ENCODE data around the gene MXD1.
A peak's percentile ranks its signal among the peaks of the same experiment; 100 is the strongest.

MXD1 gene

GRCh38 chr2:69902213-69902922, 12.5 kb upstream of the MXD1 start:
- H3K9me2 ChIP-seq (replicated peaks; ENCODE audit: insufficient read depth, low read length): no peaks in the 10 kb centered on the region
- no peaks in the 10 kb centered on the region for H3K27me3 ChIP-seq (replicated peaks; ENCODE audit: insufficient read depth, low read length)
- H3K79me2 ChIP-seq (ENCODE audit: low read length): peaks cover 11% of the 10 kb centered on the region; the same call in 1 of the 2 replicates
- no peak overlapping the region for H2AFZ ChIP-seq (ENCODE audit: low read length)
- no peak overlapping the region for H3K4me2 ChIP-seq (ENCODE audit: low read depth, low read length)
- H3F3A ChIP-seq (ENCODE audit: insufficient read depth, low read length): no peaks in the 10 kb centered on the region
- H3K36me3 ChIP-seq (replicated peaks; ENCODE audit: insufficient read depth, low read length): peaks cover 14% of the 10 kb centered on the region; the same call in 1 of the 2 replicates
- H3K4me1 ChIP-seq (ENCODE audit: low read length): no peaks in the 10 kb centered on the region
- H3K9me3 ChIP-seq (replicated peaks; ENCODE audit: insufficient read depth, low read length): no peaks in the 10 kb centered on the region
- no peak overlapping the region for H3K9ac ChIP-seq (ENCODE audit: low read length)
- H3K27ac ChIP-seq (ENCODE audit: low read length): no peak overlapping the region
- DNase-seq: no peak
- no peaks in the 10 kb centered on the region for H4K20me1 ChIP-seq (ENCODE audit: insufficient read depth, low read length)
- H3K4me3 ChIP-seq (ENCODE audit: low read length): no peak overlapping the region
- TF ChIP-seq EZH2 (optimal IDR thresholded peaks at IDR 0.05; ENCODE audit: low read depth, low read length) (no peak), EZH2phosphoT487 (IDR thresholded peaks at IDR 0.05; ENCODE audit: low read length) (no peak)
- TF ChIP-seq, protein P1, sequence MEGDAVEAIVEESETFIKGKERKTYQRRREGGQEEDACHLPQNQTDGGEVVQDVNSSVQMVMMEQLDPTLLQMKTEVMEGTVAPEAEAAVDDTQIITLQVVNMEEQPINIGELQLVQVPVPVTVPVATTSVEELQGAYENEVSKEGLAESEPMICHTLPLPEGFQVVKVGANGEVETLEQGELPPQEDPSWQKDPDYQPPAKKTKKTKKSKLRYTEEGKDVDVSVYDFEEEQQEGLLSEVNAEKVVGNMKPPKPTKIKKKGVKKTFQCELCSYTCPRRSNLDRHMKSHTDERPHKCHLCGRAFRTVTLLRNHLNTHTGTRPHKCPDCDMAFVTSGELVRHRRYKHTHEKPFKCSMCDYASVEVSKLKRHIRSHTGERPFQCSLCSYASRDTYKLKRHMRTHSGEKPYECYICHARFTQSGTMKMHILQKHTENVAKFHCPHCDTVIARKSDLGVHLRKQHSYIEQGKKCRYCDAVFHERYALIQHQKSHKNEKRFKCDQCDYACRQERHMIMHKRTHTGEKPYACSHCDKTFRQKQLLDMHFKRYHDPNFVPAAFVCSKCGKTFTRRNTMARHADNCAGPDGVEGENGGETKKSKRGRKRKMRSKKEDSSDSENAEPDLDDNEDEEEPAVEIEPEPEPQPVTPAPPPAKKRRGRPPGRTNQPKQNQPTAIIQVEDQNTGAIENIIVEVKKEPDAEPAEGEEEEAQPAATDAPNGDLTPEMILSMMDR (IDR thresholded peaks at IDR 0.05; ENCODE audit: low read length): no peak

GRCh38 chr2:69907216-69907615, 7.7 kb upstream of the MXD1 start:
- Histone ChIP-seq H3F3A (ENCODE audit: insufficient read depth, low read length) (peaks cover 8% of the 10 kb centered on the region; the same call in 1 of the 2 replicates), H3K4me2 (ENCODE audit: low read depth, low read length) (no peak overlapping the region), H4K20me1 (ENCODE audit: insufficient read depth, low read length) (no peaks in the 10 kb centered on the region), H3K27ac (ENCODE audit: low read length) (no peak overlapping the region), H3K4me3 (ENCODE audit: low read length) (no peak overlapping the region), H3K79me2 (ENCODE audit: low read length) (no peaks in the 10 kb centered on the region), H3K9ac (ENCODE audit: low read length) (no peak overlapping the region), H2AFZ (ENCODE audit: low read length) (no peak overlapping the region), H3K9me2 (replicated peaks; ENCODE audit: insufficient read depth, low read length) (no peaks in the 10 kb centered on the region), H3K9me3 (replicated peaks; ENCODE audit: insufficient read depth, low read length) (no peaks in the 10 kb centered on the region), H3K4me1 (ENCODE audit: low read length) (no peaks in the 10 kb centered on the region), H3K27me3 (replicated peaks; ENCODE audit: insufficient read depth, low read length) (no peaks in the 10 kb centered on the region), H3K36me3 (replicated peaks; ENCODE audit: insufficient read depth, low read length) (peaks cover 10% of the 10 kb centered on the region; the same call in 1 of the 2 replicates)
- TF ChIP-seq, protein P1 (IDR thresholded peaks at IDR 0.05; ENCODE audit: low read length): no peak
- TF ChIP-seq EZH2phosphoT487 (IDR thresholded peaks at IDR 0.05; ENCODE audit: low read length) (no peak), EZH2 (optimal IDR thresholded peaks at IDR 0.05; ENCODE audit: low read depth, low read length) (no peak)
- DNase-seq: no peak

GRCh38 chr2:69911985-69912563, 2.8 kb upstream of the MXD1 start:
- no peaks in the 10 kb centered on the region; the same call in 1 of the 2 replicates for H3K36me3 ChIP-seq (replicated peaks; ENCODE audit: insufficient read depth, low read length)
- H3K9ac ChIP-seq (ENCODE audit: low read length): no peak overlapping the region
- no peaks in the 10 kb centered on the region for H3K27me3 ChIP-seq (replicated peaks; ENCODE audit: insufficient read depth, low read length)

More at GRCh38 chr2:69911985-69912563, 2.8 kb upstream of the MXD1 start:
- Histone ChIP-seq H3K9me3 (replicated peaks; ENCODE audit: insufficient read depth, low read length) (no peaks in the 10 kb centered on the region), H3K4me2 (ENCODE audit: low read depth, low read length) (no peak overlapping the region), H2AFZ (ENCODE audit: low read length) (no peak overlapping the region), H3K4me3 (ENCODE audit: low read length) (no peak overlapping the region), H3K4me1 (ENCODE audit: low read length) (peaks cover 12% of the 10 kb centered on the region; the same call in 1 of the 2 replicates), H3K9me2 (replicated peaks; ENCODE audit: insufficient read depth, low read length) (no peaks in the 10 kb centered on the region), H3F3A (ENCODE audit: insufficient read depth, low read length) (peaks cover 17% of the 10 kb centered on the region; the same call in 1 of the 2 replicates), H3K79me2 (ENCODE audit: low read length) (peaks cover 14% of the 10 kb centered on the region; the same call in 1 of the 2 replicates), H4K20me1 (ENCODE audit: insufficient read depth, low read length) (no peaks in the 10 kb centered on the region), H3K27ac (ENCODE audit: low read length) (no peak overlapping the region)
- DNase-seq: peak; percentile 79
- TF ChIP-seq EZH2phosphoT487 (IDR thresholded peaks at IDR 0.05; ENCODE audit: low read length) (no peak), EZH2 (optimal IDR thresholded peaks at IDR 0.05; ENCODE audit: low read depth, low read length) (no peak)
- TF ChIP-seq, protein P1 (IDR thresholded peaks at IDR 0.05; ENCODE audit: low read length): peak; percentile 67

Measured in MM.1S (cell line).